Upper lobe of left lung (tissue), 6 donors: ENCODE data around the gene ACKR3. TPM values are rescaled to one million over a fixed set of nuclear protein-coding genes. Genes with fewer than 3 reads are reported as not detected.

Experiments used
- ATAC-seq, 2 donors: fragments of 200-7000 bp; cut with Tn5 transposase; one replicate each; pipeline ENCODE4 v1.9.1; 2022; ENCODE audit warnings: mild to moderate bottlenecking in 2 of 2, moderate library complexity in 2 of 2; ENCODE audit not compliant: low FRiP score in 2 of 2
- DNase-seq, 2 donors: peaks; one replicate each; pipeline ENCODE4 v3.0.0-alpha.2; 2019 to 2020
- H3K27ac ChIP-seq, 4 donors: fragments of 200-600 bp; sonication (generic); one replicate each; pipeline ENCODE4 v1.5.1; 2016 to 2019
- H3K27me3 ChIP-seq, 4 donors: fragments of 200-600 bp; sonication (generic); one replicate each; pipeline ENCODE4 v1.5.1; 2017 to 2019
- H3K36me3 ChIP-seq, 4 donors: fragments of 200-600 bp; sonication (generic); one replicate each; pipeline ENCODE4 v1.5.1; 2016 to 2019
- H3K4me1 ChIP-seq, 4 donors: fragments of 200-600 bp; sonication (generic); one replicate each; pipeline ENCODE4 v1.5.1; 2018 to 2019
- H3K4me3 ChIP-seq, 4 donors: fragments of 200-600 bp; sonication (generic); one replicate each; pipeline ENCODE4 v1.5.1; 2017 to 2019; ENCODE audit warnings: mild to moderate bottlenecking in 2 of 4, moderate library complexity in 1 of 4
- H3K9me3 ChIP-seq, 4 donors: fragments of 200-600 bp; sonication (generic); one replicate each; pipeline ENCODE4 v1.5.1; 2018 to 2019
- EP300 ChIP-seq, 4 donors: sonication (generic); formaldehyde crosslinking; IDR thresholded peaks; one replicate each; pipeline ENCODE4 v1.5.1; 2017; ENCODE audit warnings: antibody characterized with exemption in 4 of 4, control low read depth in 2 of 4
- POLR2A ChIP-seq, 4 donors: fragments of 450-650 bp; IDR thresholded peaks; one replicate each; pipeline ENCODE4 v1.5.1; 2016 to 2017; ENCODE audit warnings: antibody characterized with exemption in 4 of 4, mild to moderate bottlenecking in 2 of 4
- POLR2AphosphoS5 ChIP-seq, 2 donors: sonication (generic); formaldehyde crosslinking; IDR thresholded peaks; one replicate each; pipeline ENCODE4 v1.5.1; 2017; ENCODE audit warnings: antibody characterized with exemption in 2 of 2
- WGBS, 2 donors: methylation state at CpG; one replicate each; pipeline ENCODE4 v1.1.5; 2017 to 2018; 5-methylcytosine and 5-hydroxymethylcytosine counted together
- total RNA-seq, 6 donors: library from RNA; depleted of rRNA in 4 of 6; stranded (reverse); fragments of >200 nt in 4 of 6; gene quantifications; one replicate each; pipeline versions ENCODE4 v1.1.0 to v1.2.1, GENCODE V29; 2016 to 2021
- TF ChIP-seq, protein P1 (sequence below), 6 experiments: fragments of 450-650 bp in 4 of 6; fragments of 200-600 bp in 2 of 6; sonication (generic) in 2 of 6; IDR thresholded peaks; one replicate each; pipeline ENCODE4 v1.5.1; 2016 to 2019; ENCODE audit warnings: antibody characterized with exemption in 6 of 6
- donor health status: DM: no; HTN: no; CAD: no; lungs with moderate emphysema.
- donor health status: DM: no; HTN: yes; CAD: no; lungs with severe emphysema.

ACKR3 gene
- total RNA-seq, 6 donors from 2014 or later = 3.9 to 28.5 (median 10.5) TPM

DNA sequence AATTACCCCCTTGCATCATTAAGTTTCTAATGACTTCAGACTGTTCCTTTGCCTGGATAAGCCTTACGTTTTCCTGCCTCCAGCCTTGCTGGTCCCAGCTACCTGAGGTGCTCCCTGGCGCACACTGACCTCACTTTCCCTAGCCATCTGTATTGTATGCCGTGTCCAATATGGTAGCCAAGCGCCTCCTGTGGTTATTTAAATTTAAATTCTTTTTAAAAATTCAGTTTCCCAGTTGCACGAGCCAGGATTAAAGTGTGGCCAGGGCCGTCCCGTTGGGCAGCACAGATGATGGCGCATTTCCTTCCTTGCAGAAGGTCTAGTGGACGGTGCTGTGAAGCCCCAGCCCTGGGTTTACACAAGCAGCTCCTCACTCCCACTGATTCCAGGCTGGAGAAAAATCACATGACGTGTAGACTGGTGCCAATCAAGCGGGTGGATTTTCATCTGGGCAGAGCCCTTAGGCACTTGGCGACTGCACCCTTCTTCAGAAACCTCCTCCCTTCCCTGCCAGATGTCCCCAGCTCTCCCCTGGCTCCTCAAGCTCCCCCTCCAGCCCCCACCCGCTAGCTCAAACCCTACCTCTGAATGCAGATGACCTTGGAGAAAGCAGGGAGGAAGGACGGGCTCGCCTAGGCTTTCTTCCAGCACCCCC is 33.9 kb downstream of the ACKR3 start:
- TF ChIP-seq POLR2AphosphoS5 (IDR thresholded peaks at IDR 0.05) (no peak), POLR2A (IDR thresholded peaks at IDR 0.05) (no peak), EP300 (IDR thresholded peaks at IDR 0.05) (no peak)
- TF ChIP-seq, protein P1, sequence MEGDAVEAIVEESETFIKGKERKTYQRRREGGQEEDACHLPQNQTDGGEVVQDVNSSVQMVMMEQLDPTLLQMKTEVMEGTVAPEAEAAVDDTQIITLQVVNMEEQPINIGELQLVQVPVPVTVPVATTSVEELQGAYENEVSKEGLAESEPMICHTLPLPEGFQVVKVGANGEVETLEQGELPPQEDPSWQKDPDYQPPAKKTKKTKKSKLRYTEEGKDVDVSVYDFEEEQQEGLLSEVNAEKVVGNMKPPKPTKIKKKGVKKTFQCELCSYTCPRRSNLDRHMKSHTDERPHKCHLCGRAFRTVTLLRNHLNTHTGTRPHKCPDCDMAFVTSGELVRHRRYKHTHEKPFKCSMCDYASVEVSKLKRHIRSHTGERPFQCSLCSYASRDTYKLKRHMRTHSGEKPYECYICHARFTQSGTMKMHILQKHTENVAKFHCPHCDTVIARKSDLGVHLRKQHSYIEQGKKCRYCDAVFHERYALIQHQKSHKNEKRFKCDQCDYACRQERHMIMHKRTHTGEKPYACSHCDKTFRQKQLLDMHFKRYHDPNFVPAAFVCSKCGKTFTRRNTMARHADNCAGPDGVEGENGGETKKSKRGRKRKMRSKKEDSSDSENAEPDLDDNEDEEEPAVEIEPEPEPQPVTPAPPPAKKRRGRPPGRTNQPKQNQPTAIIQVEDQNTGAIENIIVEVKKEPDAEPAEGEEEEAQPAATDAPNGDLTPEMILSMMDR (IDR thresholded peaks at IDR 0.05) = no peak
- no peaks in the 10 kb centered on the region for H3K4me1 ChIP-seq

DNA sequence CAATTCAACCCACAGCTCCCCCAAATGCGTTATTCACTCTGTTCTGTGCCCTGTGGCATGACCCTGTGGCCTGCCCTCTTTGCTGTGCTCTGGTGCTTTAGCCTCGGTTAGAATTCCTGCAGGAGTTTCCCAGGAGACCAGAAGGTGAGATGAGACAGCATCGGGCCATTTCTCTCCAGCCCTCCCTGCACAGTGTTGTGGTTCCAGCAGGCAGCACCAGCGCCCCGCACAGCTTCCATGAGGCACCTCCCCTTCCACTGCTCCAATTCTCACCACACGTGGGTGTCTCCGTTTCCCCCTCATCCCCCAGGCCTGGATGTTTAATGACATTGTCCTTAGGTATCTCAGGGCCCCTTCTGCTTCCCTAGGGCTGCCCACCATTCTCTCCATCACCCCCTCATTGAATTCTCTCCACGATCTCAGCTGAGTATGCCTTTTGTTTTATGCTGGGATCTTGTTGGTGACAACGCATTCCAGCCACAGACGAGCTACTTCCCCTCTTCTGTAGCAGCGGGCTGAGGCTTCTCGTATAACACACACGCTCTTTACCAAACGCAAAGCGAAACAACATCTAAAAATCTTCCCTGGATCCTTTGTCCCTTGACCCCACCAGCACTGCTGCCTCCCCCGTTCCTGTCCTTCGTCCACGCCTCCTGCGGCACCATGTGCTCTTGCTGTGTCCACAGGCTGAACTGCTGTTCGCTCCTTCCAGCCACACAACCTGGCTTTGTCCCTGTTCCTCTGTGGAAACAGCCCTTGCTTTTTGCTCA is 35.1 kb downstream of the ACKR3 start:
- Histone ChIP-seq H3K4me1 (no peaks in the 10 kb centered on the region), H3K4me3 (no peak overlapping the region), H3K27me3 (no peaks in the 10 kb centered on the region), H3K27ac (no peak overlapping the region), H3K36me3 (no peaks in the 10 kb centered on the region), H3K9me3 (no peaks in the 10 kb centered on the region)
- TF ChIP-seq POLR2AphosphoS5 (IDR thresholded peaks at IDR 0.05) = no peak
- no peak for TF ChIP-seq POLR2A (IDR thresholded peaks at IDR 0.05)
- no peak for TF ChIP-seq EP300 (IDR thresholded peaks at IDR 0.05)
- TF ChIP-seq, protein P1 (IDR thresholded peaks at IDR 0.05) = no peak
- no peak for DNase-seq
- no peak for ATAC-seq
- 72 to 77% methylated on average over 20 of the region's 20 CpGs for WGBS, 2 donors

More for the DNA sequence above, 33.9 kb downstream of the ACKR3 start:
- no peak for DNase-seq
- Histone ChIP-seq H3K9me3 (no peaks in the 10 kb centered on the region), H3K27me3 (no peaks in the 10 kb centered on the region), H3K4me3 (no peak overlapping the region), H3K27ac (no peak overlapping the region), H3K36me3 (no peaks in the 10 kb centered on the region)
- no peak for ATAC-seq
- 84 to 86% methylated on average over 15 of the region's 15 CpGs for WGBS, 2 donors

DNA sequence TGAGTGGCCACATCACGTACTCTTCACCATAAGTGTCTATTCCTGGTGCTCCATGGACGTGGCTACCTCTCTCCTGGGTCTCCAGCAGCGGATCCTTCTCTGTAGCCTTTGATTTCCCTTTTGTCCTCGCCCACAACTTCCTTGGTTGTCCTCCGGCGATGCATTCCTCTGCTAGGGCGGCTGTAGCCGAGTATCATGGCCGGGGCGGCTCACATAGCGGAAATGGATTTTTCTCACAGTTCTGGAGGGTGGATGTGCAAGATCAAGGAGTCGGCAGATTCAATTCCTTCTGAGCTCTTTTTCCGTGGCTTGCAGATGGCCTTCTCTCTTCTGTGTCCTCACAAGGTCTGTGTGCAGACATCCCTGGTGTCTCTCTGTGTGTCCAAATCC is 35.7 kb downstream of the ACKR3 start:
- WGBS, 2 donors = 87 to 92% methylated on average over 13 of the region's 13 CpGs
- TF ChIP-seq POLR2AphosphoS5 (IDR thresholded peaks at IDR 0.05) = no peak
- TF ChIP-seq POLR2A (IDR thresholded peaks at IDR 0.05) = no peak
- TF ChIP-seq, protein P1 (IDR thresholded peaks at IDR 0.05) = no peak
- no peak for TF ChIP-seq EP300 (IDR thresholded peaks at IDR 0.05)
- DNase-seq (no peak), ATAC-seq (no peak)
- Histone ChIP-seq H3K36me3 (no peaks in the 10 kb centered on the region), H3K9me3 (no peaks in the 10 kb centered on the region), H3K27me3 (no peaks in the 10 kb centered on the region), H3K27ac (no peak overlapping the region), H3K4me3 (no peak overlapping the region), H3K4me1 (no peaks in the 10 kb centered on the region)

DNA sequence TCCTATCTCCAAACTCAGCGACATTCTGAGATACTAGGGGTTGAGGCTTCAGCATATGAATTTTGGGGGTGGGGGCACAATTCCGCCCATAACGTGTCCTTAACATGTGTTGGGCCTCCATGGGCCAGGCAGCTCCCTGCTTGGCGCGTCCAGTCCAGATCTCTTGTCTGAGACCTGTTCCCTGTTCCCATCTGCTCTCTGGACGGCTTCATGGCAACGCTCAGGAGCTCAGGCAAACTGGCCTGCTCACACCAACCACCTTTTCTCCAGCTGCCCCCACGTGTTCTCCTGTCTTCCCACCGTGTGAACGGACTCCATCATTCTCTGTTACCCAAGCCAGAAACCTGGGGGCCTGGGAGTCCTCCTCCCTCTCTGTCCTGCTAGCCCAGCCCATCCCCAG is 36.4 kb downstream of the ACKR3 start:
- Histone ChIP-seq H3K27ac (no peak overlapping the region), H3K9me3 (no peaks in the 10 kb centered on the region), H3K36me3 (no peaks in the 10 kb centered on the region), H3K27me3 (no peaks in the 10 kb centered on the region), H3K4me1 (no peaks in the 10 kb centered on the region), H3K4me3 (no peak overlapping the region)
- no peak for TF ChIP-seq POLR2AphosphoS5 (IDR thresholded peaks at IDR 0.05)
- TF ChIP-seq POLR2A (IDR thresholded peaks at IDR 0.05) = no peak
- TF ChIP-seq, protein P1 (IDR thresholded peaks at IDR 0.05) = no peak
- no peak for TF ChIP-seq EP300 (IDR thresholded peaks at IDR 0.05)
- ATAC-seq (no peak), DNase-seq (no peak)
- WGBS, 2 donors = 88 to 93% methylated on average over 10 of the region's 10 CpGs
